Activated CD8-positive, alpha-beta memory T cell treated with anti-CD3 and anti-CD28 coated beads, Interleukin-2, amount 50 U/mL, for 24 hours (primary cell): ENCODE measurements around the gene ATP1B1.

Experiments used
- DNase-seq: peaks from one replicate; pipeline ENCODE4 v3.0.0-alpha.2; 2020; ENCODE audit errors: extremely low read depth

Gene ATP1B1

DNA sequence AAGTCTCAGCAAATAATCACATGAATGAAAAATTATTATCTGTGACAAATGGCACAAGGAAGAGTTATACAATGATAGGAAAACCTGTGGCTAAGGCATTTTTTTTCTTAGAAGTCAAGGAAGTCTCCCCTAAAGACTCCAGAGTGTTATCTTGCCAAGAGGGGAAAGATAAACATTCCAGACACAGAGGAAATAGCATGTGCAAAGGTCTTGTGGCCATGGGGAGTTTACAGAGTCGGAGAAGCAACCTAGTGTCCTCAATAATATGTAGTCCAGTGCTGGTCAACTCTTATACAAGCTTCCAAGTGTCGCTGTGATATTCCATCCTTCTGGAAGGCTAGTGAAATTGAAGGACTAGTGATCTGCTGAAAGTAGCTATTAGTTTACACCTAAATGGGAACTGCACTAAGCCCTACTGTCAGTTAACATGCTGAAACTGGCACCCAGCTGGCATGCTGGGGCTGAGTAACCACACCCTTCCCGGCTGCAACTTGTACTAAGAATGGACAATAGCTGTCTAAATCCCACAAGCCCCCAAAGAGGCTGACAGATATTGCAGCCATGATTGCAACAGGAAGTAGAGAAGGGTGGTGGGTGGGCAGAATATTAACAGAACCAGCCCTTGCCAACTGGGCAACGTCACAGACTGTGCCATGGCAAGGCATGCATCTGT is 11.5 kb upstream of the ATP1B1 start:
- DNase-seq: no peak

DNA sequence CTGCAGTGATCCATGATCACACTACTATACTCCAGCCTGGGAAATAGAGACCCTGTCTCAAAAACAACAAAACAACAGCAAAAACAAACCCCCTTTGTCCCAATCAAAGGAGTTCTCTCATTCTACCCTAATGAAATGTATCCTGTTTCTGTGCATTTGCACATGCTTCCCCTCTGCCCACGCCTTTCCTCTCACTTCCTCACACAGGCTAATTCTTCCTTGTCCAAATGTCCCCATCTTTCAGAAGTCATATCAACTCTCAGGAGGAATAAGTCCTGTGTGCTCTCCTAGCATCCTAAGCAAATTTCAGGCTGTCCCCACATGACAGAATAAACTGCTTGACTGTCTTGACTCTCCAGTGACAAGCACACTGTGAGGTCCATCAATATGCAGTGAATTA is 8.1 kb upstream of the ATP1B1 start:
- no peak for DNase-seq

DNA sequence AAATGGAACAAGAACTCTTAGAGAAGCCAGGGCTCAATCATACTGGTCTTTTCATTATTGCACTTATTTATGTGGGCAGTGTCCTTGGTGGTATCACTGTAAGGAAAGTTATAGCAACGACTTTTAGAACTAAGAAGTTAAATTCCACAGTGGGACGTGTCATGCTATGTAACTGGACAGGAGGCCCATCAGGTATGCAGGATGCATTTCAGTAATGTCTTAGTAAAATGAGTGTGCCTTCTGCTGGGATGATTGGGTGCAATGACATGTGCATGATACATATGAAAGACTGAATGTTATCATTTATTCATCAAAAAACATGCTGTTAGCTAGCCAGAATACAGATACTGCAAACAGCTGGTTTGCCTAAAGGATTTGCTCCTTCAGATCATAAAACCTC is 6.9 kb upstream of the ATP1B1 start:
- DNase-seq: no peak

DNA sequence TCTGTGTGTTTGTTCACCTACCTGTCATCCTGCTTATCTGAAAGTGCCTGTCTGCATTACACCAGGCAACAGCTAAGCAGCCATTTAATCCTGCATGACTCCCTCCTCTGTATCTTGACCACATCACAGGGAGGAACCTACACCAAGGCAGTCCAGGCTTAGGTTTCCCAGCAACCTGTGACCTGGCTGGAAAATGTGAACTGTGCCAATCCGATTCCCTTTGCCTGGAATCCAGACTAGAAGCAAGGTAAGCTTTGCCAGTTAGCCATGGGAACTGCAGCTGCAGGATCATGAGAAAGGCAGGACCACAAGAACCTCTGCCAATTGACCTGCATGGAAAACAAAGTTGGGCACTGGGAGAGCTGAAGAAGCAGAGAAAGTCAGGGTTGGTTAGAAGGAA is 6.3 kb upstream of the ATP1B1 start:
- no peak for DNase-seq

DNA sequence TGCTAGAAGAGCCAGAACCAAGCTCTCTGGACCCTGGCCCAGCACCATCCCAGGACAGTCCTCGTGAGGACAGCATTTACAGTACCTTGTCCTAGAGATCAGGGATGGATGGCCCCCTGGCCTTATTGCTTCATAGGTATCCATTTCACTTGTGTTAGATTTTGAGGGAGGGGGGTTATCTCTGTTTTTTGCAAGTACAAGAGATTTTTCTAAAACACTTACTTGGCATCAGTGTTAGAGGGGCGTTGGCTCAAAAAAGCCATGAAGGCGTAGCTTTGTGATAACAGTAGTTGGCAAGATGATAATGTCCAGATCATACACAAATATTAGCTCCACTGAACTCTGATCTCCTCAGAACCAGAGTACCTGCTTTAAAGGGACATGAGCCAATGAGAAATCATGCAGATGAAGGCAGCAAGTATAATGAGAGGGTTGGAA is 5.8 kb upstream of the ATP1B1 start:
- DNase-seq: no peak

DNA sequence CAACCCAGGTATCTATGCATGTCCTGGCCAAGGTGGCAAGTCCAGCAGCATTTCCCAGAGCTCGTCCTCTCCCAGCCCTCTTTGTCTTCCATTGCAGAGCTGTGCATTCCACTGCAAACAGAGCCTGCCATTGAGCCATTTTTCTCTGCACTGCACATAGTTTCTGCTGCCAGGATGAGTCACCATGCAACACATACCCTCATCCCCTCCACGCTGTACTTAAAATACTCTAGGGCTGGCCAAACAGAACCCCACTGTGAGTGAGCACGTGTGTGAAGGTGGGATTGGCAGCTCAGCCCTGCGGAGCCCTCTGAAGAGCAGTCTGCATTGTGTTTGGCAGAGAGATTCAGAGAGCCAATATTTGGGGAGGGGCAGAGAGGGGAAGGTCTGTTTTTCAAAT is 3.9 kb upstream of the ATP1B1 start:
- no peak for DNase-seq

DNA sequence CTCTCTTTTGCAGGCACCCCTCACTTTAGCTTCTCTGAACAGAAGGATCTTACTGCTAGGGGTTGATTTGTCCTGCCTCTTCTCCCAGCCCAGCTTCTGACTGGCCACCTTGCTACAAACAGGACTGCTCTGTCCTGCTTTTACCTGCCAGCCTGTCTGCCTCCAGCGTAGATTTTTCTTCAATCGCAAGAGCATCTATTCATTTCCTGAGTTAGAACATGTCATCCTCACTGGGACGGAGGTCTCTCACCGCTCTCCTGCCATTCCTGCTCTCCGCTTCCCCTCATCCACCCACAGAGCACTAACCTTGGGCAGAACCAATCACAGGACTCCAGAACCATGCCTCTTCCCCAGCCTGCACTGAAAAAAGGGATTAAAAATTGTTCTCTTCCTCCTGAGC is 3.5 kb upstream of the ATP1B1 start:
- no peak for DNase-seq

DNA sequence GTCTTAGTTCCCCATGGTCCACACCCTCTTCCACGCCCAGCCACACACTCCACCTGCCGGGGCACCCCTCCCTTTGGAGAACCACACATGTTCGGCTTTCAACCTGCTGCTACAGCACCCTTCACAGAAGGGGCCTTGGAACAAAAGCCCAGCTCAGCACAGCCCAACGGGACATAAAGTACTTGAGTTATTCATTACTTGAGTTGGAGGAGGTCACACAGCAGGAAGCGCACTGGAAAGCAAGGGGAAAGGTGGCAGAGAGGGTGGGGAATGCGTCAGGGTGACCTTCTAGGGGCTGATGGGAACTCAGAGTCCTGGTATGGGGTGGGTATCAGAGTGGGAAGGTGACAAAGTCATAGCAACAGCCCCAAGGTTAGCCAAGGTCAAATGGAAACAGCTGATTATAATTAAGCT is 3.0 kb upstream of the ATP1B1 start:
- no peak for DNase-seq

DNA sequence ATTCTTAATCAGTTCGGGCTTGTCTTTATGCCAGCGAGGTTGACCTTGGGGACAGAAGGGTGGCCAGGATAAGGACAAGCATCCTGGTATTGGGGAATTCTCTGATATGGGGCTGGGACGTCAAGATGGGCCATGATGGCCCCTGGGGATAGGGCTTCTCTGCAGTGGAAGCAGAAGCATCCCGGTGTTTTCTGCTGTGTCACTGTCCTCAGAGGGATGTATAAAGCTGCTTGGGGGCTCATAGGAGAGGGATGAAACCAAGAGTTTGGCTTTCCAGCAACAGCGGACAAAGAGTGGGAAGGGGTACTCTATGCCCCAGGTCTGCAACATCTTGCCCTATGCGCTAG is 1.4 kb upstream of the ATP1B1 start:
- DNase-seq: no peak

DNA sequence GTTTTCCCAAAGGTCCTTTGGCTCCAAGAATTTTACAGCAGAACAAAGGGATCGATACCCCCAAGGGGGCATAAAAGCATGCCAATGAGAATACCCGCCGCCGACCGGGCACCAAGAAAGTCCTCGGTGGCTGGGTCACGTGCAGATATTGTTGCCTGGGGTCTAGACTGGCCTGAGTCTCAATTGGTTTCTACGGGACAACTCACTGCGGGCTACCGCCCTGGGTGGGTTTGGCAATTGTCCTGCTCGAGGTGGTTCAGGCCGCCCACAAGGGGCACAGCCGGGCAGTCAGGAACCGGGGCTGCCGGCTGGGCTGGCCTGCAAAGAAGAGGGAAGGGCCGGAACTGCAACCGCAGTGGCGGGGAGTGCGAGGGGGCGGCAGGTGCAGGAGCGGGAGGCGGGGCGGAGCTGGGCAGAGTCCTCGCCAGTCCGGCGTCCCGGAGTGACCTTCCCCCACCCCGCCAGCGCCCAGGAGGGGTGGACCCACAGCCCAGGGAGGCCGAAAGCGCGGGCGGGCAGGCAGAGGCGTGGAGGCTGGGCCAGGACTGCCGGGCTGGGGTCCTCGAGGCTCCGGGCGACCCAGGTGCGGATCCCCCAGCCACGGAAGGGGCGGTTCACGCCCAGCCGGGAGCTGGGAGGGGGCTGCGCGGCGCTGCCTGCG is 926 bp upstream of the ATP1B1 start:
- DNase-seq: no peak

DNA sequence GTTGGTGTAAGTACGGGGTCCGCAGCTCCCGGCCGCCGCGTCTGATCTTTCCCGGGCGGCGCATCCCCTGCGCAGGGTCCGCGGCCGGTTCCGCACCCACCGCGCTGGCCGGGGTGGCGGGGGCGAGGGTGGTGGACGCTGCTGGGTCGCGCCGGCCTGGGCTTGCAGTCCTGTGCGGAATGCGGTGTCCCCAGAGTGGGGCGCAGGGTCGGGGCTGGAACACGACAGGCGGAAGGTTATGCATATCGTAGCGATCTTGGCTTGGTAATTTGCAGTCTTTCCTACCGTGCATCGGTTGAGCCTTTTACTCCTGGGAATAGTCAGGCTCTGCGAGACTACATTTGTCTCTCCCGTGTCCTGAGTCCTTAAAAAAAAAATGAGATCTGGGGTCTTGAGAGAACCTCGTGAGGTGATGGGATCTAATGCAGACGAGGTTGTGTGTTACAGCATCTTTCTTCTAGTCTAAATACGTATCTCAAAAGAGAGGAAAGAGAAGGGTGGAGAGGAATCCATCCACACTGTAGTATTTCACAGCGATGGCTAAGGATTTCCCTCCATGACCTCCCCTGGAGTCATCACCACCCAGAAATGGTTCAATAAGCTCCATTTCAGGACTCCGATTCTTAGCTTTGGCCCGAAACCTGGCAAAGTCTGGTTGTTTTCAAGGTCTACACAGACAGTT is 572 bp downstream of the ATP1B1 start:
- DNase-seq: no peak

DNA sequence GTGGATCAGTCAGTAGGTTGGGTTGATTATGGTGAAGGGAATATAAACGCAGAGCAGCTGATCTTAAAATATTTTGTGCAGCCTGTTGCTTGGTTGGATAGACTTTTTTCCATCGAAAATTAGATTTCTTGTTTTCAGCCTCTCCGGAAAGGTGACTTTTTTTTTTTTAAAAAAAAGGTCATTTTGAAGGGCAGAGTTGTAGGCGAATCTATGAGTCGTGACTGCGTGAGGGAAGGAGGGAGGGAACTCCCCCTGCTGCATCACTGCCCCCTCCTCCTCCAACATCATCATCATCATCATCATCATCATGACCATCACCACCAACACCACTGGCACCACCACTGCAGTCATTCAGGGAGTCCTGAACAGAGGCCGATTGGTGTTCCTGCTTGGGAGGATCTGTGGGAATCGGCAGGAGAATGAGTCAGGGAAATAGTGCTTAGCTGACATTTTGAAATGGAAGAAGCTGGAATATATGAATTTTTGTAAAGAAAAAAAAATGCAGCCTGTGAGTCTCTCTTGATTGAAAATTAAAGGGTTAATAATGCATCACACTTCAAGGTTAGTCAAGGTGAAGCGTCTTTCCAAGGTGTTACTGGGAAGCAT is 1.2 kb downstream of the ATP1B1 start:
- no peak for DNase-seq

DNA sequence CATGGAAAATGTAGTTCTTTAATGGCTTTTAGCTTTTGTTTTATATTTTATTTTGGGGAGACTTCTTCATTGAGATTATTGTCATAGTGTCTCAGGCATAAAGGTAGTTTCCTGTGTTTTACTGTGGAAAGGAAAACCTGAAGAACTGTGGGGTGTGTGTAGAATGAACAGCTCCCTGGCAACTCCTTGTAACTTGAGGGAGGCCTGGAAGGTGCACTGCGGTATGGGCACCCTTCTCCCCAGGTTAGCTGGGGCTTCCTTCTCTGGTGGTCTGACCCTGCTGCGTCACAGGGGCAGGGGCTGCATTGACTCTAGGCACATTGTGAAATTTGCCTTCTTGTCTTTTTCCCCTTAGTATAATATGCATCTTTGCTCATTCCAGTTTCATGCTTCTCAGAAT is 1.7 kb downstream of the ATP1B1 start:
- DNase-seq: no peak

DNA sequence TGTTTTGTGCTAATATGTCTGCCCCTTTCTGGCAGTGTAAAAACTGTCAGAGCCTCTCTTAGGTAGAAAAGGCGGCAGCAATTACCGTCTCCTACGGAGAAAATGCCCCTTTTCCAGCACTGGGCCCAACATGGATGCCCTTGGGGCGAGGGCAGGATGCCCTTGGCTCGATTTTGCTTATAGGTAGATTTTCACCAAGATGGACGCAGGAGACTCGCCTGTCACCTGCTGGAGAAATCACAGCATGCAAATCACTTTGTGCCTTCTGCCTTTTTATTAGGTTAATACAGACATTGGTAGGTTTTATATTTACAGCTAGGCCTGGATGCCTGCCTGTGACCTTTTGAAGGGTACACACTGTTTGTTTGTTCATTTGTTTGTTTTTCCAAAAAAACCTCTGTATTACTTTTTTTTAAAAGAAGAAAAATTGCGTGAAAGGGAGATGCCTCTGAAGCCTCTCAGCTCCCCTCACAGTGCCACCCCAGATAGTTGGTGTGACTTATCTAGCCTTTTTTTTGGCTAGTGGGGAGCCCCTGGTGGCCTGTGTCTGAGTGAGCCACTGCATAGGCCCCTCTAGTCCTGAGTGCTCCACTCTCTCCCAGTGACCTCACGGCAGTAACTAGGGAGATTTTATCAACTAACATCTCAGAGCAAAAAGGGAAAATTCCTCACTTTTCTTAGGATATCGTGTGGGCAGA is 2.5 kb downstream of the ATP1B1 start:
- DNase-seq: no peak

DNA sequence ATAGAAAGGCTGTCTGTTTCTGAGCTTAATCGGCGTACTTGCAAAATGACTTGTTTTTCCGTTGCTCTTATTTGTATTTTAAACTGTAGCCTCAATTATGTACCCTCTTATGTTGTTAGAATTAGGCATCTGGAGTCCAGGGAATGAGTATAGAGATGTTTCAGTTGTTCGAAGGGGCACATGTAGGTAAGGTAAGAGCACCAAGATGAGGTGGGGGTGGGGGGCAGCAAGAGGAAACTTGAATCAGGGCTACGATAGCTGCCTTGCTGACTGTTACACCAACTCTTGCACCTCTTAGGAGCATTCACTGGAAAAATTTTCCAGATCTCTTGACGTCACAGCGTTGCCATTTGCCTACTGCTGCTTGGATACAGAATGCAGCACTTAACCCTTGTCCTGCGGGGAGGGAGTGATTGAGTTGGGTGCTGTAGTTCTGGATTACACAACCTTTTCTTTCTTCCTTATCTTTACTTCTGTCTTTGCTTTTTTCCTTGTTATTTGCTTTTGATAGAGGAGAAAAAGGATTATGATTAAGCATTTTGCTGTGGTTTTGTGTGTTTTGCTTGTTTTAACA is 3.2 kb downstream of the ATP1B1 start:
- no peak for DNase-seq

DNA sequence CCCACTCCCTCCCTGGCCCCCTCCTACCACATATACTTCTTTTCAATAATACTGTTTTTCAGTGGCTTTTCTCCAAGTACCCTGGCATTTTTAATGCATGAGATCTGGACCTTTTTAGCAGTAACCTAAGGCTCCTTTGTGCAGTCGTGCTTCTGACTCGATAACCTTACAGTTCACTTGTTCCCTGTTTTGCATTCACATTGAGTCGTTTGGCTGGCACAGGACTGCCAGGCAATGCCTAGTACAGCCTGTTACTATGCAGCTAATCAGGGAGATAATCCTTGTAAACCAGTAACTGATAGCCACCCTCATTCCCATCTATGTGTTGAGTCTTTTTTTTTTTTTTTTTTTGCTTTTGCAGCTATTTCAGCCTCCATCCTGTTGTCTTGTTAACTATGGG is 3.7 kb downstream of the ATP1B1 start:
- no peak for DNase-seq

DNA sequence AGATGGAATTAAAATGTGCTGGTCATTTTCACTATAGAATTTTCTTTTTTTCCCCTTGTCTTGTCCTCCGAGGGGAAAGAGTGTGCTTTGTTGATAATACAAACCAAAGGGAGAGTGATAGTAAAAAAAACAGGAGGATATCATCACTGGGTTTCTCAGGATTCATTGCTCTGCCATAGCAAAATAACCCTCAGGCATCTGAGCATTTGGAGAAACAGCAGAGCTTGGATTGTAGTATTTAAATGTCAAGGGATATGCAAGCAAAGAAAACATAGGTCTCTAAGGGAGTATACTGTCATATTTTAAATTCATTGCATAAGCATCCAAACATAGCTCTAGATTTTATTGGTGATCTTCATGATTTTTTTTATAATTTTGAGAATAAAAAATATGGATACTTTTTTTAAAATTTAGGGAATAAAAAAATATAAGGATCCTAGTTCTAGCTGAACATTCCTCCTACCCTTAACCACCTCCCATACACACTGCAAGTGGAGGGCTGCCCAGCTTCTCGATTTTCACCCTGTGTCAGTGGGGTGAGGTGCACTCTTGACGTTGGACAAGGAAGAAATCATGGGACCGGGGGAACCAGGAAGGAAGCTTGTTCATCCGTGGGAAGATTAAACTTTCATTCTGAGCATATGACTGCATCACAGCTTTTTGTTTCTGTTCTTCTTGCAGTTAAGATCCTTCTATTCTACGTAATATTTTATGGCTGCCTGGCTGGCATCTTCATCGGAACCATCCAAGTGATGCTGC is 4.4 kb downstream of the ATP1B1 start:
- DNase-seq: no peak

DNA sequence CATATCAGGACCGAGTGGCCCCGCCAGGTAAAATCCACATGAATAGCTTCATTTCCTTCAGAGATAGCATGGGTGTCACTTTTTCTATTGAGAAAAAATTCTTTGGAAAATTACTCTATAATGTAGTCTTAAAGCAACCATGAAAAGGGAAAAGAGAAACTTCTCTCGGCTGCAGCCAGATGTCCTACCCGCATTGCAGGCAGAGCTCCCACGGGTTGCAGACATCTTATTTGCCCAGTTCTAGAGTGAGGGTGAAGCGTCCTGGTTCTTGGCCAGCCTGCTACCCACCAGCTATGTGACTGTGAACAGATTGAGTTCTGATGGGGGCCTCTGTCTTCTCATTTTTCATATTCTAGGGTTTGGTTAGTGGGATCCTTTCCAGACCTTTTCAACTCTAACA is 5.0 kb downstream of the ATP1B1 start:
- DNase-seq: no peak

DNA sequence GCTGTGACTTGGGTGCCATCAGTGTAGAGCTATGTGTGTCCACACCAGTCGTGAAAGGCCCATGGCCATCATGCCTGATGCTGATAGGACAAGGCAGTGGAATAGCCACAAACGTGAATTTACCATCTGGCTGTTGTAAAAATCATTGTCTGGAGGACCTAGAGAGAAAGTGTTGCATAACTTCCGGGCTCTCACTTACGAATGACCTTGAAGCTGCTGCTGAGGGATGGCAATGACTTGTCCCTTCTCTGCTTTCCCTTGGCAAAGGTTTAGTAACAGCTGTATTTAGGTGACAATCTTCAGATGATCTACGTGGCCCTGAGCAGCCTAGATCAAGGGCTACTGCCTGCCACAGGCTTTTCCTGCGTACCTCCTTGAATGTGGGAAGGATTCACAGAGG is 5.8 kb downstream of the ATP1B1 start:
- DNase-seq: no peak

DNA sequence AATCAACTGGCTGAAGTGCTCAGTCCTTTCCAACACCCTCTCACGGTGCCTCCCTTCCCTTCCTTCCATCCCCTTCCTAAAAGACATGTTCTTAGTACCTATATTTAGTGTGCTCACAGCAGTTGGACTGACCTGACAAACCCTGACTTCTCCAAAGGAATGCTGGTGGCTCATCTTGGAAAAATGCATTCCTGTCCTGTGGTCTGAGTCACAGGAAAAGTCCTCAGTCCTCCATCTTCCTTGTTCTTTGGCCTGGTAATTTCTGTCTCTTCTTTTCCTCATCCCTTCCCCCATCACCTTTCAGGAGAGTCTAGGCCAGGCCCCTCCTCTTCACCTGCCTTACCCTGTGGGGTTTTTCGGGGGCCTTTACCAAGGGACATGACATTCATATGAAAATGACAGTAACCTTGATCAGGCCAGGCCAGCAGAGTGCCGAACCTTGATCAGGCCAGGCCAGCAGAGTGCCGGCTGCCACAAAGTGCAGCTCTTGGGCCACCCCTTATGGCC is 7.2 kb downstream of the ATP1B1 start:
- DNase-seq: no peak
